Endothelial cell of umbilical vein (primary cell): ENCODE results near the gene JUNB. TPM values are rescaled to one million over a fixed set of nuclear protein-coding genes. Genes with fewer than 3 reads are reported as not detected.

Experiments
- BruUV-seq: library from RNA; stranded (reverse); fragments of 400-500 nt; replicated peaks from 2 replicates; lab custom pipeline; 2021; lab: Mats Ljungman, UMichigan
- CTCF ChIA-PET: fragments of 300-600, 350-600 bp; sonication (Branson Sonifier 250); formaldehyde crosslinking; loops from one replicate; lab custom pipeline; 2021; ENCODE audit warnings: antibody characterized with exemption, inconsistent platforms; lab: Charles Lee
- POLR2A ChIA-PET: fragments of 300-600, 350-600 bp; sonication (Branson Sonifier 250); formaldehyde crosslinking; loops from one replicate; lab custom pipeline; 2021; ENCODE audit warnings: antibody characterized with exemption, inconsistent platforms; lab: Charles Lee
- DNase-seq: peaks from one replicate; pipeline ENCODE4 v3.0.0-alpha.2; 2011; ENCODE audit warnings: low read depth, low spot score
- FAIRE-seq: peaks from 2 replicates; lab custom pipeline; 2011; peaks lifted over from hg19 to GRCh38; lab: Jason Lieb, UNC
- H2AFZ ChIP-seq: 2 replicates; pipeline ENCODE4 v1.6.0; 2012; ENCODE audit warnings: low read depth, low read length, control low read depth, inconsistent platforms
- H3K27ac ChIP-seq: 2 replicates; pipeline ENCODE4 v1.5.1; 2011; ENCODE audit warnings: low read depth, mild to moderate bottlenecking, control low read depth, low read length, moderate library complexity; ENCODE audit not compliant: insufficient read depth
- H3K27me3 ChIP-seq, 2 experiments: 2 replicates each; pipeline versions ENCODE4 v1.6.0 to v1.6.1; 2011; ENCODE audit warnings: low read length in 2 of 2, mixed read lengths in 1 of 2; ENCODE audit not compliant: control insufficient read depth in 2 of 2, insufficient read depth in 2 of 2
- H3K36me3 ChIP-seq, 2 experiments: 2 replicates in 1 of 2; 3 replicates in 1 of 2; pipeline ENCODE4 v1.5.1; 2011; ENCODE audit warnings: low read length in 2 of 2, mild to moderate bottlenecking in 1 of 2, moderate library complexity in 1 of 2; ENCODE audit not compliant: control insufficient read depth in 2 of 2, insufficient read depth in 2 of 2; ENCODE audit errors: extremely low read depth in 1 of 2
- H3K4me1 ChIP-seq: 3 replicates; pipeline ENCODE4 v1.5.1; 2011; ENCODE audit warnings: mild to moderate bottlenecking, low read length; ENCODE audit not compliant: control insufficient read depth, insufficient read depth; ENCODE audit errors: extremely low read depth
- H3K4me2 ChIP-seq: 2 replicates; pipeline ENCODE4 v1.6.1; 2011; ENCODE audit warnings: low read length, control low read depth, mixed read lengths; ENCODE audit not compliant: insufficient read depth
- H3K4me3 ChIP-seq, 3 experiments: fragments of 200-600 bp in 1 of 3; sonication (generic), shearing (Covaris generic) in 1 of 3; replicated peaks in 1 of 3; 2 replicates each; pipeline ENCODE4 v1.5.1; 2011 to 2016; ENCODE audit warnings: control low read depth in 3 of 3, low read length in 3 of 3, mild to moderate bottlenecking in 2 of 3, inconsistent platforms in 1 of 3, low read depth in 1 of 3, moderate library complexity in 1 of 3; ENCODE audit not compliant: insufficient read depth in 1 of 3
- H3K79me2 ChIP-seq: 2 replicates; pipeline ENCODE4 v1.6.0; 2012; ENCODE audit warnings: low read length, inconsistent platforms; ENCODE audit not compliant: control insufficient read depth, insufficient read depth
- H3K9ac ChIP-seq: replicated peaks from 2 replicates; pipeline ENCODE3; 2011; ENCODE audit warnings: low read length, control low read depth; ENCODE audit not compliant: insufficient read depth; ENCODE audit errors: extremely low read depth
- H3K9me1 ChIP-seq: replicated peaks from 3 replicates; pipeline ENCODE4 v1.6.0; 2011; ENCODE audit warnings: mild to moderate bottlenecking, low read length; ENCODE audit not compliant: control insufficient read depth, insufficient read depth; ENCODE audit errors: extremely low read depth
- H3K9me3 ChIP-seq: replicated peaks from 2 replicates; pipeline ENCODE4 v1.5.1; 2012; ENCODE audit warnings: low read length, inconsistent platforms; ENCODE audit not compliant: control insufficient read depth, insufficient read depth
- H4K20me1 ChIP-seq: replicated peaks from 2 replicates; pipeline ENCODE3; 2011; ENCODE audit warnings: mild to moderate bottlenecking, low read length; ENCODE audit not compliant: control insufficient read depth, insufficient read depth; ENCODE audit errors: extremely low read depth
- EZH2 ChIP-seq: IDR thresholded peaks from 2 replicates; pipeline ENCODE4 v1.6.1; 2012; ENCODE audit warnings: borderline replicate concordance, low read depth, mild to moderate bottlenecking, moderate library complexity, low read length, inconsistent platforms; ENCODE audit not compliant: severe bottlenecking
- FOS ChIP-seq: IDR thresholded peaks from 2 replicates; pipeline ENCODE4 v1.6.1; 2011; ENCODE audit warnings: mild to moderate bottlenecking, low read length, moderate library complexity, borderline replicate concordance; ENCODE audit not compliant: insufficient read depth
- GATA2 ChIP-seq: IDR thresholded peaks from 2 replicates; pipeline ENCODE4 v1.7.0; 2011; ENCODE audit warnings: low read depth, mild to moderate bottlenecking, moderate library complexity, mixed read lengths, low read length; ENCODE audit not compliant: insufficient read length, insufficient read depth
- JUN ChIP-seq: IDR thresholded peaks from 2 replicates; pipeline ENCODE4 v1.6.1; 2011; ENCODE audit warnings: borderline replicate concordance, low read depth; ENCODE audit not compliant: insufficient read length, insufficient read depth
- MAX ChIP-seq: IDR thresholded peaks from 2 replicates; pipeline ENCODE4 v1.6.1; 2011; ENCODE audit not compliant: insufficient read depth, insufficient read length
- MYC ChIP-seq: IDR thresholded peaks from one replicate; pipeline ENCODE4 v1.6.1; 2011; ENCODE audit warnings: mild to moderate bottlenecking, low read depth, low read length
- POLR2A ChIP-seq: IDR thresholded peaks from 2 replicates; pipeline ENCODE4 v1.6.1; 2012; ENCODE audit warnings: low read depth, mild to moderate bottlenecking, control low read depth, low read length
- POLR2AphosphoS5 ChIP-seq: IDR thresholded peaks from 2 replicates; pipeline ENCODE4 v1.6.1; 2012; ENCODE audit warnings: low read depth, mild to moderate bottlenecking, control low read depth, low read length, moderate library complexity; ENCODE audit not compliant: insufficient read depth
- dilution Hi-C: fragments of 300-500 bp; cut with MboI; formaldehyde crosslinking; loops from one replicate; pipeline ENCODE4 v1.15.0; 2019; ENCODE audit warnings: low sequenced_read_pairs; ENCODE audit not compliant: extremely low pct_ligation_motif_present
- intact Hi-C: fragments of 100-400 bp; cut with micrococcal nuclease; formaldehyde crosslinking; loops from one replicate; pipeline ENCODE4 v1.10.0; 2022
- polyA plus RNA-seq, 4 experiments: library from polyadenylated mRNA; depleted of rRNA in 3 of 4; stranded (reverse) in 3 of 4; unstranded in 1 of 4; fragments of >200 nt; gene quantifications; 2 replicates each; pipeline versions ENCODE4 v1.2.1 to v1.2.3, GENCODE V29; 2011 to 2012; ENCODE audit warnings: missing spikeins in 1 of 4
- total RNA-seq: library from RNA; stranded (reverse); gene quantifications from 2 replicates; pipeline ENCODE4 v1.2.3, GENCODE V29; 2021
- TF ChIP-seq, protein P1 (sequence below), 2 donors: IDR thresholded peaks; 1 replicate in 1 of 2; 2 replicates in 1 of 2; pipeline ENCODE4 v1.5.1; 2011; ENCODE audit warnings: low read length in 2 of 2, mild to moderate bottlenecking in 2 of 2, moderate library complexity in 2 of 2, control low read depth in 1 of 2, inconsistent platforms in 1 of 2, low read depth in 1 of 2; ENCODE audit not compliant: insufficient read depth in 1 of 2; ENCODE audit errors: extremely low read depth in 1 of 2

The JUNB gene
- total and polyA plus RNA-seq, 2 donors (not counting 3 experiments of a cell fraction or from before 2014, with no cell fraction given) = 22.8 to 74.4 TPM

DNA sequence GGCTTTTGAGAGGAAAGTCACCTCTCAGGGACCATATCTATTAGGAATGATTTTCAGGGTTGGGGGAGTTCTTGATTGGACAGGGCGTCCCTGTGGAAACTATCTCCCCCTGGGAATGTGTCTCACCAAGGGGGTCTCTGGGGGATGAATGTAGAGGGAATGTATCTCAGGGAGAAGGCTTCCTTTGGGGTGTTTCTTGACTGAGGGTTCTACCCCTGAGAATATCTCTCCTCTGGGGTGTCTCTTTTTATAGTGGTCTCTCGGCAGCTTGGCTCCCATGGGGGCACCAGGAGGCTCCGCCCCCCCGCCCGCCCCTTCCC is 42.1 kb downstream of the JUNB start:
- Histone ChIP-seq H3K9me3 (no peaks in the 10 kb centered on the region), H2AFZ (no peak overlapping the region), H3K27me3 (peaks cover 42 to 51% of the 10 kb centered on the region in 2 experiments), H3K4me3 (no peak overlapping the region), H3K9ac (no peak overlapping the region), H3K4me1 (no peaks in the 10 kb centered on the region), H3K27ac (no peak overlapping the region), H3K9me1 (no peaks in the 10 kb centered on the region), H3K79me2 (no peaks in the 10 kb centered on the region), H4K20me1 (no peaks in the 10 kb centered on the region), H3K36me3 (no peaks in the 10 kb centered on the region), H3K4me2 (no peak overlapping the region)
- DNase-seq = no peak
- intact Hi-C loops (no loop called here), dilution Hi-C loops (no loop called here)
- no peak for FAIRE-seq
- ChIA-PET CTCF (no interaction called here), POLR2A (no interaction called here)
- BruUV-seq = no TSS peak
- TF ChIP-seq GATA2 (no peak), POLR2A (no peak), EZH2 (no peak), POLR2AphosphoS5 (no peak), FOS (no peak), JUN (no peak), MAX (no peak), MYC (no peak)
- TF ChIP-seq, protein P1, sequence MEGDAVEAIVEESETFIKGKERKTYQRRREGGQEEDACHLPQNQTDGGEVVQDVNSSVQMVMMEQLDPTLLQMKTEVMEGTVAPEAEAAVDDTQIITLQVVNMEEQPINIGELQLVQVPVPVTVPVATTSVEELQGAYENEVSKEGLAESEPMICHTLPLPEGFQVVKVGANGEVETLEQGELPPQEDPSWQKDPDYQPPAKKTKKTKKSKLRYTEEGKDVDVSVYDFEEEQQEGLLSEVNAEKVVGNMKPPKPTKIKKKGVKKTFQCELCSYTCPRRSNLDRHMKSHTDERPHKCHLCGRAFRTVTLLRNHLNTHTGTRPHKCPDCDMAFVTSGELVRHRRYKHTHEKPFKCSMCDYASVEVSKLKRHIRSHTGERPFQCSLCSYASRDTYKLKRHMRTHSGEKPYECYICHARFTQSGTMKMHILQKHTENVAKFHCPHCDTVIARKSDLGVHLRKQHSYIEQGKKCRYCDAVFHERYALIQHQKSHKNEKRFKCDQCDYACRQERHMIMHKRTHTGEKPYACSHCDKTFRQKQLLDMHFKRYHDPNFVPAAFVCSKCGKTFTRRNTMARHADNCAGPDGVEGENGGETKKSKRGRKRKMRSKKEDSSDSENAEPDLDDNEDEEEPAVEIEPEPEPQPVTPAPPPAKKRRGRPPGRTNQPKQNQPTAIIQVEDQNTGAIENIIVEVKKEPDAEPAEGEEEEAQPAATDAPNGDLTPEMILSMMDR (IDR thresholded peaks at IDR 0.05; ENCODE audit: extremely low read depth in 1 of 2, insufficient read depth in 1 of 2, low read depth in 1 of 2, low read length in 2 of 2) = no peak
